Measurements from ENCODE around the gene CEP126. TPM values are rescaled to one million over a fixed set of nuclear protein-coding genes. Genes with fewer than 3 reads are reported as not detected.

Gene CEP126
- total RNA-seq, 2 donors from 2014 or later: 2.6 to 4.0 TPM

DNA sequence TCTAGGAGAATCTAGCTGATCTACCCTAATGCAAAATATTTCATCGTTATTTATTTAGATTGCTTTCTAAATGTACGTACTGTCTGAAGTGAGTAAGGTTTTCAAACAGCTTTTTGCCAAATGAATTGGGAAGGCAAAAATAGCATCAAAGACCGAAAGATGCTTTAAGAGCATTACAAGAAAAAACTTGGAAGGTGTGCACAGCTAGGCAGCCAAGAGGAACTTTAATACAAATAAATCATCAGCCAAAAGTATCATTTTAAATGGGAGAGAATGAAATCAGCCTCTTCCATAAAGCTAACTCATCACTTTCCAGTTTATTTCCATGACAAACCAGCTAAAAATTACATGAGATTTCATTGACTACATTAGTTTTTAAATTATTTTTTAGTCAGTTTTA lies 102.2 kb downstream of the CEP126 start:
- TF ChIP-seq POLR2A (IDR thresholded peaks at IDR 0.05) (no peak), CTCF (IDR thresholded peaks at IDR 0.05) (no peak)
- 81% methylated on average over 3 of the region's 3 CpGs for WGBS, 2 donors
- Histone ChIP-seq H3K36me3 (replicated peaks in 1 of 2; ENCODE audit: insufficient read depth in 1 of 2, low read depth in 2 of 2) (no peaks in the 10 kb centered on the region), H3K27ac (no peak overlapping the region), H3K4me3 (no peak overlapping the region), H3K4me1 (no peaks in the 10 kb centered on the region), H3K9me3 (no peaks in the 10 kb centered on the region), H3K27me3 (no peaks in the 10 kb centered on the region)
- ATAC-seq: no peak
- no peak for DNase-seq
- intact Hi-C loops (cut with DNase I): loop anchor here (10.0 kb wide), 1 partner anchor 152 kb away; no protein-coding TSS in a partner anchor

DNA sequence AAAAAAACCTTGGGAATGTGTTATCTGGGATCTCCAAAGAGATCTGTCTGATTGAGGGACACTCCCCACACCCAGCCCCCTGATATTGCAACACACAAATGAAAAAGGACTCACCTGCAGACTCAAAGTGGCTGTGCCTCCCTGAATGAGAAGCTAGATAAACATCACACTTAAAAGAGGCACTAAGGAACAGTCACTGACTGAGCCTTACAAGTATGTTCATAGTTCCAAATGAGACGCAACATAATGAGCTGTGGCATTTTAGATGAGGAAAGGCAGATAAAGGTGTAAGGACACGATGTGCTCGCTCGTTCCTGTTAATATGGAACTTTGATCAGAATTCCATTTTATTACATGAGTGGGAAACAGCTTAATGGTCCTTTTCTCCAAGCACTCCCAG lies 111.4 kb downstream of the CEP126 start:
- DNase-seq: no peak
- WGBS, 2 donors: 40 to 68% methylated on average over 4 of the region's 4 CpGs
- TF ChIP-seq CTCF (IDR thresholded peaks at IDR 0.05): no peak
- TF ChIP-seq POLR2A (IDR thresholded peaks at IDR 0.05): no peak
- no peak overlapping the region for H3K27ac ChIP-seq
- no peak for ATAC-seq
- H3K36me3 ChIP-seq (replicated peaks in 1 of 2; ENCODE audit: insufficient read depth in 1 of 2, low read depth in 2 of 2): no peaks in the 10 kb centered on the region
- no peaks in the 10 kb centered on the region for H3K27me3 ChIP-seq
- no peaks in the 10 kb centered on the region for H3K9me3 ChIP-seq
- no peak overlapping the region for H3K4me3 ChIP-seq
- no peaks in the 10 kb centered on the region for H3K4me1 ChIP-seq
- intact Hi-C loops (cut with DNase I): no loop called here

GRCh38 chr11:102026959-102027358 lies 112.1 kb downstream of the CEP126 start:
- intact Hi-C loops (cut with DNase I): no loop called here
- H3K36me3 ChIP-seq (replicated peaks in 1 of 2; ENCODE audit: insufficient read depth in 1 of 2, low read depth in 2 of 2): no peaks in the 10 kb centered on the region
- no peak overlapping the region for H3K4me3 ChIP-seq
- H3K27me3 ChIP-seq: no peaks in the 10 kb centered on the region
- H3K9me3 ChIP-seq: no peaks in the 10 kb centered on the region
- TF ChIP-seq POLR2A (IDR thresholded peaks at IDR 0.05) (no peak), CTCF (IDR thresholded peaks at IDR 0.05) (no peak)
- no peaks in the 10 kb centered on the region for H3K4me1 ChIP-seq
- WGBS, 2 donors: 12 to 17% methylated on average over 2 of the region's 2 CpGs
- DNase-seq: no peak
- H3K27ac ChIP-seq: no peak overlapping the region
- no peak for ATAC-seq

- intact Hi-C loops (cut with DNase I): no loop called here
- Histone ChIP-seq H3K4me3 (no peak overlapping the region), H3K36me3 (replicated peaks in 1 of 2; ENCODE audit: insufficient read depth in 1 of 2, low read depth in 2 of 2) (no peaks in the 10 kb centered on the region), H3K27ac (no peak overlapping the region), H3K9me3 (no peaks in the 10 kb centered on the region), H3K4me1 (no peaks in the 10 kb centered on the region), H3K27me3 (no peaks in the 10 kb centered on the region)
- ATAC-seq (no peak), DNase-seq (no peak)
- TF ChIP-seq POLR2A (IDR thresholded peaks at IDR 0.05): no peak
- TF ChIP-seq CTCF (IDR thresholded peaks at IDR 0.05): no peak
- 59 to 70% methylated on average over 1 of the region's 1 CpG for WGBS, 2 donors
These were observed 121.9 kb downstream of the CEP126 start for GRCh38 chr11:102036757-102037156.

DNA sequence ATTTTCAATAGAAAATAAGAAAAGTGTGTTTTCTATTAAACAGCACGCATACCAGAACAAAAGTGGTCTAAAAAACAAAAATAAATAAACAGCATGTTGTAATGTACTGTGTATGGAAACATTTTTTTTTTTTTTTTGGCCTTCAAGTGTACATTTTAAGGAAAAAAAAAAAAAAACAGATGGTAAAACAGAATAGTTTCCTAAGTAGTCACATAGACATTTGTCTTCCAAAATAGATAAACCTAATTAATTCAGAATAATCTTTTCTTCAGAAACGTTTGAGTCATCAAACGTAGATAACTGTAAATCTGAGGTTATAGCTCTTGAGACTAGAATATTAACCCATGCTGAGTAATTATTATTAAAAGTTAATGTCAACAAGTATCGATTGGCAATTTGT lies 132.0 kb downstream of the CEP126 start:
- Histone ChIP-seq H3K27ac (no peak overlapping the region), H3K4me3 (peak overlapping the region in 1 of 2 donors; percentile 37), H3K27me3 (no peaks in the 10 kb centered on the region), H3K9me3 (no peaks in the 10 kb centered on the region), H3K36me3 (replicated peaks in 1 of 2; ENCODE audit: insufficient read depth in 1 of 2, low read depth in 2 of 2) (no peaks in the 10 kb centered on the region), H3K4me1 (peaks cover 10% of the 10 kb centered on the region)
- intact Hi-C loops (cut with DNase I): no loop called here
- DNase-seq (no peak), ATAC-seq (no peak)
- 20 to 24% methylated on average over 4 of the region's 4 CpGs for WGBS, 2 donors
- TF ChIP-seq CTCF (IDR thresholded peaks at IDR 0.05) (no peak), POLR2A (IDR thresholded peaks at IDR 0.05) (no peak)
